DND-41 (cell line): ENCODE results near the gene TTC9C.

Source experiments
- ATAC-seq: fragments of 200-7000 bp; cut with Tn5 transposase; 3 replicates; pipeline ENCODE4 v1.9.1; 2021; ENCODE audit warnings: low read depth; ENCODE audit not compliant: insufficient read depth
- DNase-seq: peaks from one replicate; pipeline ENCODE4 v3.0.0-alpha.2; 2020
- H2AFZ ChIP-seq: 2 replicates; pipeline ENCODE4 v1.6.0; 2012; ENCODE audit warnings: low read depth, low read length
- H3K27ac ChIP-seq: 2 replicates; pipeline ENCODE4 v1.5.1; 2012; ENCODE audit warnings: low read length, inconsistent platforms
- H3K27me3 ChIP-seq: fragments of 200-600 bp; sonication (generic); 2 replicates; pipeline ENCODE4 v1.6.0; 2012; ENCODE audit warnings: low read length, mild to moderate bottlenecking, inconsistent platforms; ENCODE audit not compliant: insufficient read depth, poor library complexity
- H3K36me3 ChIP-seq: 2 replicates; pipeline ENCODE4 v1.5.1; 2012; ENCODE audit warnings: low read length, inconsistent platforms; ENCODE audit not compliant: insufficient read depth
- H3K4me1 ChIP-seq: 2 replicates; pipeline ENCODE4 v1.5.1; 2012; ENCODE audit warnings: mild to moderate bottlenecking, low read length; ENCODE audit not compliant: insufficient read depth
- H3K4me2 ChIP-seq: 2 replicates; pipeline ENCODE4 v1.6.0; 2012; ENCODE audit warnings: mild to moderate bottlenecking, moderate library complexity, low read length, inconsistent platforms; ENCODE audit not compliant: insufficient read depth
- H3K4me3 ChIP-seq, 2 experiments: fragments of 200-600 bp in 1 of 2; shearing (Covaris generic) in 1 of 2; 2 replicates each; pipeline ENCODE4 v1.5.1; 2012 to 2016; ENCODE audit warnings: inconsistent platforms in 2 of 2, low read length in 2 of 2, mild to moderate bottlenecking in 2 of 2, low read depth in 1 of 2, moderate library complexity in 1 of 2
- H3K79me2 ChIP-seq: 2 replicates; pipeline ENCODE4 v1.6.0; 2012; ENCODE audit warnings: low read length, inconsistent platforms; ENCODE audit not compliant: insufficient read depth
- H3K9ac ChIP-seq: 2 replicates; pipeline ENCODE4 v1.6.0; 2012; ENCODE audit warnings: low read depth, mild to moderate bottlenecking, inconsistent platforms, low read length, moderate library complexity
- H3K9me3 ChIP-seq: 2 replicates; pipeline ENCODE4 v1.5.1; 2012; ENCODE audit warnings: low read length, moderate library complexity, mild to moderate bottlenecking, inconsistent platforms; ENCODE audit not compliant: insufficient read depth, severe bottlenecking
- H4K20me1 ChIP-seq: 2 replicates; pipeline ENCODE4 v1.6.0; 2012; ENCODE audit warnings: low read length; ENCODE audit not compliant: insufficient read depth
- EZH2 ChIP-seq: IDR thresholded peaks from 3 replicates; pipeline ENCODE4 v1.6.1; 2012; ENCODE audit warnings: borderline replicate concordance, low read depth, mild to moderate bottlenecking, moderate library complexity, low read length, inconsistent platforms; ENCODE audit not compliant: severe bottlenecking
- TF ChIP-seq, protein P1 (sequence below): IDR thresholded peaks from 2 replicates; pipeline ENCODE4 v1.5.1; 2012; ENCODE audit warnings: borderline replicate concordance, low read length, moderate library complexity, mild to moderate bottlenecking; ENCODE audit not compliant: poor library complexity, severe bottlenecking; ENCODE audit errors: extremely low read depth

Gene TTC9C

GRCh38 chr11:62777389-62777788 lies 49.1 kb downstream of the TTC9C start:
- no peaks in the 10 kb centered on the region for H3K27me3 ChIP-seq
- H4K20me1 ChIP-seq = no peaks in the 10 kb centered on the region
- no peak for DNase-seq
- TF ChIP-seq EZH2 = no peak
- TF ChIP-seq, protein P1, sequence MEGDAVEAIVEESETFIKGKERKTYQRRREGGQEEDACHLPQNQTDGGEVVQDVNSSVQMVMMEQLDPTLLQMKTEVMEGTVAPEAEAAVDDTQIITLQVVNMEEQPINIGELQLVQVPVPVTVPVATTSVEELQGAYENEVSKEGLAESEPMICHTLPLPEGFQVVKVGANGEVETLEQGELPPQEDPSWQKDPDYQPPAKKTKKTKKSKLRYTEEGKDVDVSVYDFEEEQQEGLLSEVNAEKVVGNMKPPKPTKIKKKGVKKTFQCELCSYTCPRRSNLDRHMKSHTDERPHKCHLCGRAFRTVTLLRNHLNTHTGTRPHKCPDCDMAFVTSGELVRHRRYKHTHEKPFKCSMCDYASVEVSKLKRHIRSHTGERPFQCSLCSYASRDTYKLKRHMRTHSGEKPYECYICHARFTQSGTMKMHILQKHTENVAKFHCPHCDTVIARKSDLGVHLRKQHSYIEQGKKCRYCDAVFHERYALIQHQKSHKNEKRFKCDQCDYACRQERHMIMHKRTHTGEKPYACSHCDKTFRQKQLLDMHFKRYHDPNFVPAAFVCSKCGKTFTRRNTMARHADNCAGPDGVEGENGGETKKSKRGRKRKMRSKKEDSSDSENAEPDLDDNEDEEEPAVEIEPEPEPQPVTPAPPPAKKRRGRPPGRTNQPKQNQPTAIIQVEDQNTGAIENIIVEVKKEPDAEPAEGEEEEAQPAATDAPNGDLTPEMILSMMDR = no peak
- no peak overlapping the region for H3K9ac ChIP-seq
- H2AFZ ChIP-seq = no peak overlapping the region
- peaks cover 5% of the 10 kb centered on the region for H3K4me1 ChIP-seq
- no peak overlapping the region for H3K27ac ChIP-seq
- H3K4me2 ChIP-seq = no peak overlapping the region
- peaks cover 25% of the 10 kb centered on the region for H3K79me2 ChIP-seq
- peaks cover 57% of the 10 kb centered on the region for H3K36me3 ChIP-seq
- no peak overlapping the region for H3K4me3 ChIP-seq
- H3K9me3 ChIP-seq = no peaks in the 10 kb centered on the region
- no peak for ATAC-seq

DNA sequence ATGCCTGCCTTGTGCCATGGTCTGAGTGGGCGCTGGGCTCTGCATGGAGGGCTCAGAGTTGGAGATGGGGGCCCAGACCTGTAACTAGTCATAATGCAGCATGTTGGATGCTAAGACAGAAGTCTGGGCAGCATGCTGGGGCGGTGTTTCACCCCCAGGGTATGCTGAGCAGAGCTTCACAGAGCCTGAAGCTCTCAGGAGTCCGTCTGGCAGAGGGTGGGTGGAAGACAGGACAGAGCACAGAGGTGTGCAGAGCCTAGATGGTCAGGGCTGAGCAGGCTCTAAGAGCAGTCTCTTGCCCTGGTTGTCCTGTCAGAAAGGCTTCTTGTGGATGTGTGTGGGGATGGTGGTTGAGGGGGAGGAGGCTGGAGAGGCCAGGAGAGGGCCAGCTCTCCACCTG lies 50.2 kb downstream of the TTC9C start:
- H3K9me3 ChIP-seq = no peaks in the 10 kb centered on the region
- H3K27ac ChIP-seq = no peak overlapping the region
- 0 out of 2 replicates have a peak, but pooled peaks cover 3% of the 10 kb centered on the region for H3K4me1 ChIP-seq
- H3K79me2 ChIP-seq = peaks cover 15% of the 10 kb centered on the region
- no peak for ATAC-seq
- no peak for DNase-seq
- TF ChIP-seq, protein P1 = no peak
- TF ChIP-seq EZH2 = no peak
- no peak overlapping the region for H2AFZ ChIP-seq
- no peak overlapping the region for H3K4me2 ChIP-seq
- peaks cover 63% of the 10 kb centered on the region for H3K36me3 ChIP-seq
- H3K9ac ChIP-seq = no peak overlapping the region
- H4K20me1 ChIP-seq = no peaks in the 10 kb centered on the region
- no peaks in the 10 kb centered on the region for H3K27me3 ChIP-seq
- no peak overlapping the region for H3K4me3 ChIP-seq

- Histone ChIP-seq H3K4me1 (peaks cover 13% of the 10 kb centered on the region), H3K36me3 (peaks cover 45% of the 10 kb centered on the region), H3K79me2 (peaks cover 16% of the 10 kb centered on the region), H3K27me3 (no peaks in the 10 kb centered on the region), H3K4me3 (no peak overlapping the region), H3K9ac (no peak overlapping the region), H3K27ac (no peak overlapping the region), H3K9me3 (no peaks in the 10 kb centered on the region), H4K20me1 (no peaks in the 10 kb centered on the region), H2AFZ (no peak overlapping the region), H3K4me2 (no peak overlapping the region)
- ATAC-seq (no peak), DNase-seq (no peak)
- TF ChIP-seq, protein P1 = no peak
- TF ChIP-seq EZH2 = no peak
These were observed 54.5 kb downstream of the TTC9C start for GRCh38 chr11:62782753-62783152.
